HepG2 (cell line): ENCODE data around the gene STKLD1. TPM values are rescaled to one million over a fixed set of nuclear protein-coding genes. Genes with fewer than 3 reads are reported as not detected.

Experiments
- DMAP1 ChIP-seq: IDR thresholded peaks from 2 replicates; pipeline ENCODE4 v1.6.1; 2016
- ELF4 ChIP-seq: sonication (generic); formaldehyde crosslinking; IDR thresholded peaks from 2 replicates; pipeline ENCODE4 v1.5.0; 2020; ENCODE audit warnings: missing genetic modification reagents, mild to moderate bottlenecking, moderate library complexity, borderline replicate concordance
- HNRNPL ChIP-seq: fragments of 200-400 bp; formaldehyde crosslinking; IDR thresholded peaks from 2 replicates; pipeline ENCODE4 v1.6.1; 2017; ENCODE audit warnings: mild to moderate bottlenecking, low read depth, low read length
- NCOA2 ChIP-seq: sonication (generic); formaldehyde crosslinking; IDR thresholded peaks from 2 replicates; pipeline ENCODE4 v1.8.0; 2022; ENCODE audit warnings: inconsistent platforms
- NFKBIZ ChIP-seq: IDR thresholded peaks from 2 replicates; pipeline ENCODE4 v1.6.1; 2018; ENCODE audit warnings: missing genetic modification reagents, missing compliant biosample characterization
- NRL ChIP-seq: sonication (generic); formaldehyde crosslinking; IDR thresholded peaks from 2 replicates; pipeline ENCODE4 v1.5.0; 2020; ENCODE audit warnings: missing genetic modification reagents, mild to moderate bottlenecking, moderate library complexity, borderline replicate concordance
- PRPF4 ChIP-seq: fragments of 200-400 bp; formaldehyde crosslinking; IDR thresholded peaks from 2 replicates; pipeline ENCODE4 v1.6.1; 2016; ENCODE audit warnings: low read length, low read depth; ENCODE audit not compliant: poor library complexity, severe bottlenecking
- RCOR2 ChIP-seq: IDR thresholded peaks from 2 replicates; pipeline ENCODE4 v1.6.1; 2016; ENCODE audit warnings: missing biosample characterization, missing genetic modification reagents
- SRF ChIP-seq: IDR thresholded peaks from 2 replicates; pipeline ENCODE4 v1.6.1; 2011; ENCODE audit warnings: mild to moderate bottlenecking, low read depth, low read length, moderate library complexity
- STAG1 ChIP-seq: sonication (generic); formaldehyde crosslinking; IDR thresholded peaks from 2 replicates; pipeline ENCODE4 v1.4.0; 2020; ENCODE audit warnings: missing genetic modification reagents
- TOPORS ChIP-seq: sonication (generic); formaldehyde crosslinking; IDR thresholded peaks from 2 replicates; pipeline ENCODE4 v1.8.0; 2023; ENCODE audit warnings: mild to moderate bottlenecking, missing genetic modification reagents
- TP53 ChIP-seq: sonication (generic); formaldehyde crosslinking; conservative IDR thresholded peaks from 2 replicates; pipeline ENCODE4 v1.4.0; 2020; ENCODE audit warnings: missing genetic modification reagents
- ZBTB20 ChIP-seq: sonication (generic); formaldehyde crosslinking; IDR thresholded peaks from 2 replicates; pipeline ENCODE4 v1.8.1; 2023; ENCODE audit warnings: missing genetic modification reagents, low read depth, mild to moderate bottlenecking, borderline replicate concordance
- ZMYM2 ChIP-seq: sonication (generic); formaldehyde crosslinking; IDR thresholded peaks from 2 replicates; pipeline ENCODE4 v1.8.0; 2022; ENCODE audit warnings: mild to moderate bottlenecking, missing genetic modification reagents
- ZNF180 ChIP-seq: sonication (generic); formaldehyde crosslinking; IDR thresholded peaks from 2 replicates; pipeline ENCODE4 v1.4.0; 2020; ENCODE audit warnings: low read depth, missing genetic modification reagents, borderline replicate concordance
- ZNF441 ChIP-seq: sonication (generic); formaldehyde crosslinking; IDR thresholded peaks from 2 replicates; pipeline ENCODE4 v1.7.0; 2021; ENCODE audit warnings: missing genetic modification reagents, borderline replicate concordance
- ZNF616 ChIP-seq: sonication (generic); formaldehyde crosslinking; IDR thresholded peaks from 2 replicates; pipeline ENCODE4 v1.5.0; 2020; ENCODE audit warnings: low read depth, mild to moderate bottlenecking, missing genetic modification reagents
- ZNF780A ChIP-seq: sonication (generic); formaldehyde crosslinking; IDR thresholded peaks from 2 replicates; pipeline ENCODE4 v1.8.0; 2022; ENCODE audit warnings: mild to moderate bottlenecking, missing genetic modification reagents, moderate library complexity
- polyA plus RNA-seq, 8 experiments: library from polyadenylated mRNA; depleted of rRNA in 3 of 8; stranded (reverse) in 7 of 8; unstranded in 1 of 8; fragments of >200 nt; fragmentation: Illumina TruSeq in 4 of 8; extraction: Trizol in 4 of 8; gene quantifications; 2 replicates each; pipeline versions ENCODE4 v1.2.1 to v1.2.3, GENCODE V29; 2011 to 2016; ENCODE audit warnings: low read depth in 4 of 8, missing spikeins in 1 of 8, mixed read lengths in 1 of 8; ENCODE audit not compliant: insufficient read depth in 1 of 8
- total RNA-seq, 5 experiments: library from RNA; depleted of rRNA; stranded (reverse); fragments of >200 nt; fragmentation: Illumina TruSeq; extraction: Trizol; gene quantifications; 2 replicates each; pipeline ENCODE4 v1.2.3, GENCODE V29; 2016; ENCODE audit warnings: low read depth in 1 of 5
- TF ChIP-seq, protein P1 (sequence below): sonication (generic); formaldehyde crosslinking; IDR thresholded peaks from 2 replicates; pipeline ENCODE4 v1.4.0; 2020; ENCODE audit warnings: missing genetic modification reagents, mild to moderate bottlenecking, borderline replicate concordance
- TF ChIP-seq, protein P2 (sequence below): sonication (generic); formaldehyde crosslinking; IDR thresholded peaks from 2 replicates; pipeline ENCODE4 v1.8.0; 2022; ENCODE audit warnings: mild to moderate bottlenecking, missing genetic modification reagents
- TF ChIP-seq, protein P3 (sequence below): IDR thresholded peaks from 2 replicates; pipeline ENCODE4 v1.4.0; 2020; ENCODE audit warnings: mild to moderate bottlenecking, missing genetic modification reagents
- TF ChIP-seq, protein P4 (sequence below): IDR thresholded peaks from 2 replicates; pipeline ENCODE4 v1.6.1; 2016; ENCODE audit warnings: mild to moderate bottlenecking, missing biosample characterization, missing genetic modification reagents

Gene STKLD1
- total and polyA plus RNA-seq, 2 of the 13 experiments (the other 11 are each of a cell fraction or from before 2014, with no cell fraction given), result 1.5 to 2.2 TPM

DNA sequence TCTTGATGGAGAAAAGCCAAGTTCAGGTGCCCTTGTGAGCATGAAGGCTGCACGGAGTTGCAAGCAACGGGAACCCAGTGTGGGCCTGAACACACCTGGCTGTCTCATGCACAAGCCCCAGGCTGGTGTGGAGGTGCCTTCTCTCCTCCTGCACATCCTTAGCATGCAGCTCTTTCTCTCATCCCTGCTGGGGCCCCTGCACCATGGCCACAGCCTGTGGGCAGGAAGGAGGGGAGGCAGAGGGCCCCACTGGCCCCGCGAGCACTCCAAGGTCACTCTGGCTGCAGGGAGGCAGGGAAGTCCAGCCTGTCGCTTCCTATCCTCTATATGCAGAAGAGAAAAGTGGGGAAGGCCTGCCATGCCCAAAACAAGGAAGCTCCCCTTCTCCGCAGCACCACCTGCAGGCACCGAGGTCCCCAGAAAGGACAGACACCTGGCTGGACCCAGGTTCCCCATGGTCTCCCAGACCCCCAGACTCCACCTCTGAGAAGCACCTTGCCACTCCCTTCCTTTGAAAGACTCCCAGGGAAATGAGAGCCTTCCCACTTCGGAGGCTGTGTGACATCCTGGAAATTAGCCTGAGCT is 18.6 kb downstream of the STKLD1 start (continued):
- TF ChIP-seq, protein P1, sequence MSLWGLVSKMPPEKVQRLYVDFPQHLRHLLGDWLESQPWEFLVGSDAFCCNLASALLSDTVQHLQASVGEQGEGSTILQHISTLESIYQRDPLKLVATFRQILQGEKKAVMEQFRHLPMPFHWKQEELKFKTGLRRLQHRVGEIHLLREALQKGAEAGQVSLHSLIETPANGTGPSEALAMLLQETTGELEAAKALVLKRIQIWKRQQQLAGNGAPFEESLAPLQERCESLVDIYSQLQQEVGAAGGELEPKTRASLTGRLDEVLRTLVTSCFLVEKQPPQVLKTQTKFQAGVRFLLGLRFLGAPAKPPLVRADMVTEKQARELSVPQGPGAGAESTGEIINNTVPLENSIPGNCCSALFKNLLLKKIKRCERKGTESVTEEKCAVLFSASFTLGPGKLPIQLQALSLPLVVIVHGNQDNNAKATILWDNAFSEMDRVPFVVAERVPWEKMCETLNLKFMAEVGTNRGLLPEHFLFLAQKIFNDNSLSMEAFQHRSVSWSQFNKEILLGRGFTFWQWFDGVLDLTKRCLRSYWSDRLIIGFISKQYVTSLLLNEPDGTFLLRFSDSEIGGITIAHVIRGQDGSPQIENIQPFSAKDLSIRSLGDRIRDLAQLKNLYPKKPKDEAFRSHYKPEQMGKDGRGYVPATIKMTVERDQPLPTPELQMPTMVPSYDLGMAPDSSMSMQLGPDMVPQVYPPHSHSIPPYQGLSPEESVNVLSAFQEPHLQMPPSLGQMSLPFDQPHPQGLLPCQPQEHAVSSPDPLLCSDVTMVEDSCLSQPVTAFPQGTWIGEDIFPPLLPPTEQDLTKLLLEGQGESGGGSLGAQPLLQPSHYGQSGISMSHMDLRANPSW, result no peak
- TF ChIP-seq ZBTB20 (CRISPR knock-in tag) (no peak), NFKBIZ (CRISPR knock-in tag) (no peak), ZMYM2 (CRISPR knock-in tag) (no peak), ZNF441 (no peak), SRF (no peak), HNRNPL (no peak), NCOA2 (peak; percentile 38; the same call in 1 of the 2 replicates), TOPORS (CRISPR knock-in tag) (no peak), ZNF616 (CRISPR knock-in tag) (no peak), RCOR2 (CRISPR knock-in tag) (0 out of 2 replicates have a peak, but pooled peaks have one; percentile 29), DMAP1 (CRISPR knock-in tag) (no peak), STAG1 (CRISPR knock-in tag) (peak; percentile 34), ELF4 (CRISPR knock-in tag) (no peak), NRL (no peak), ZNF780A (no peak), ZNF180 (CRISPR knock-in tag) (no peak), PRPF4 (no peak), TP53 (no peak)
- TF ChIP-seq, protein P2, sequence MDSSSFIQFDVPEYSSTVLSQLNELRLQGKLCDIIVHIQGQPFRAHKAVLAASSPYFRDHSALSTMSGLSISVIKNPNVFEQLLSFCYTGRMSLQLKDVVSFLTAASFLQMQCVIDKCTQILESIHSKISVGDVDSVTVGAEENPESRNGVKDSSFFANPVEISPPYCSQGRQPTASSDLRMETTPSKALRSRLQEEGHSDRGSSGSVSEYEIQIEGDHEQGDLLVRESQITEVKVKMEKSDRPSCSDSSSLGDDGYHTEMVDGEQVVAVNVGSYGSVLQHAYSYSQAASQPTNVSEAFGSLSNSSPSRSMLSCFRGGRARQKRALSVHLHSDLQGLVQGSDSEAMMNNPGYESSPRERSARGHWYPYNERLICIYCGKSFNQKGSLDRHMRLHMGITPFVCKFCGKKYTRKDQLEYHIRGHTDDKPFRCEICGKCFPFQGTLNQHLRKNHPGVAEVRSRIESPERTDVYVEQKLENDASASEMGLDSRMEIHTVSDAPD (CRISPR knock-in tag), result no peak
- TF ChIP-seq, protein P3, sequence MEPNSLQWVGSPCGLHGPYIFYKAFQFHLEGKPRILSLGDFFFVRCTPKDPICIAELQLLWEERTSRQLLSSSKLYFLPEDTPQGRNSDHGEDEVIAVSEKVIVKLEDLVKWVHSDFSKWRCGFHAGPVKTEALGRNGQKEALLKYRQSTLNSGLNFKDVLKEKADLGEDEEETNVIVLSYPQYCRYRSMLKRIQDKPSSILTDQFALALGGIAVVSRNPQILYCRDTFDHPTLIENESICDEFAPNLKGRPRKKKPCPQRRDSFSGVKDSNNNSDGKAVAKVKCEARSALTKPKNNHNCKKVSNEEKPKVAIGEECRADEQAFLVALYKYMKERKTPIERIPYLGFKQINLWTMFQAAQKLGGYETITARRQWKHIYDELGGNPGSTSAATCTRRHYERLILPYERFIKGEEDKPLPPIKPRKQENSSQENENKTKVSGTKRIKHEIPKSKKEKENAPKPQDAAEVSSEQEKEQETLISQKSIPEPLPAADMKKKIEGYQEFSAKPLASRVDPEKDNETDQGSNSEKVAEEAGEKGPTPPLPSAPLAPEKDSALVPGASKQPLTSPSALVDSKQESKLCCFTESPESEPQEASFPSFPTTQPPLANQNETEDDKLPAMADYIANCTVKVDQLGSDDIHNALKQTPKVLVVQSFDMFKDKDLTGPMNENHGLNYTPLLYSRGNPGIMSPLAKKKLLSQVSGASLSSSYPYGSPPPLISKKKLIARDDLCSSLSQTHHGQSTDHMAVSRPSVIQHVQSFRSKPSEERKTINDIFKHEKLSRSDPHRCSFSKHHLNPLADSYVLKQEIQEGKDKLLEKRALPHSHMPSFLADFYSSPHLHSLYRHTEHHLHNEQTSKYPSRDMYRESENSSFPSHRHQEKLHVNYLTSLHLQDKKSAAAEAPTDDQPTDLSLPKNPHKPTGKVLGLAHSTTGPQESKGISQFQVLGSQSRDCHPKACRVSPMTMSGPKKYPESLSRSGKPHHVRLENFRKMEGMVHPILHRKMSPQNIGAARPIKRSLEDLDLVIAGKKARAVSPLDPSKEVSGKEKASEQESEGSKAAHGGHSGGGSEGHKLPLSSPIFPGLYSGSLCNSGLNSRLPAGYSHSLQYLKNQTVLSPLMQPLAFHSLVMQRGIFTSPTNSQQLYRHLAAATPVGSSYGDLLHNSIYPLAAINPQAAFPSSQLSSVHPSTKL, result peak; percentile 18; the same call in 1 of the 2 replicates
- TF ChIP-seq, protein P4, sequence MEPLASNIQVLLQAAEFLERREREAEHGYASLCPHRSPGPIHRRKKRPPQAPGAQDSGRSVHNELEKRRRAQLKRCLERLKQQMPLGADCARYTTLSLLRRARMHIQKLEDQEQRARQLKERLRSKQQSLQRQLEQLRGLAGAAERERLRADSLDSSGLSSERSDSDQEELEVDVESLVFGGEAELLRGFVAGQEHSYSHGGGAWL, result no peak
